Activated naive CD4-positive, alpha-beta T cell treated with anti-CD3 and anti-CD28 coated beads for 36 hours (primary cell): ENCODE results near the gene SNAP47. TPM values are rescaled to one million over a fixed set of nuclear protein-coding genes. Genes with fewer than 3 reads are reported as not detected.
A peak's percentile ranks its signal among the peaks of the same experiment; 100 is the strongest.
"Not testable (repeated sequence)": the region's sequence is repeated elsewhere in the genome, so short reads cannot be mapped to it uniquely, and the experiment has no call there.

Source experiments
- CTCF ChIA-PET: fragments of 350-600 bp; sonication (Branson Sonifier 250); formaldehyde crosslinking; loops from one replicate; lab custom pipeline; 2021; ENCODE audit warnings: antibody characterized with exemption; lab: Charles Lee
- DNase-seq: peaks from one replicate; pipeline ENCODE4 v3.0.0-alpha.2; 2020
- H3K27ac Mint-ChIP-seq: one replicate; pipeline ENCODE4 v1.8.0; 2021; ENCODE audit warnings: mild to moderate bottlenecking, mixed read lengths
- H3K27me3 Mint-ChIP-seq: one replicate; pipeline ENCODE4 v1.8.0; 2021; ENCODE audit warnings: low read depth, mixed read lengths
- H3K36me3 Mint-ChIP-seq: one replicate; pipeline ENCODE4 v1.8.0; 2021; ENCODE audit warnings: low read depth, mixed read lengths
- H3K4me1 Mint-ChIP-seq: one replicate; pipeline ENCODE4 v1.8.0; 2021; ENCODE audit warnings: low read depth, mixed read lengths
- H3K4me3 Mint-ChIP-seq: one replicate; pipeline ENCODE4 v1.8.0; 2021; ENCODE audit warnings: mild to moderate bottlenecking, moderate library complexity, mixed read lengths
- H3K9me3 Mint-ChIP-seq: one replicate; pipeline ENCODE4 v1.8.0; 2021; ENCODE audit warnings: mixed read lengths
- intact Hi-C: fragments of 100-400 bp; cut with micrococcal nuclease; formaldehyde crosslinking; loops from one replicate; pipeline ENCODE4 v1.15.1; 2023
- total RNA-seq, 2 experiments: library from RNA; stranded (reverse); gene quantifications; one replicate each; pipeline ENCODE4 v1.2.3, GENCODE V29; 2021

SNAP47 gene, protein sequence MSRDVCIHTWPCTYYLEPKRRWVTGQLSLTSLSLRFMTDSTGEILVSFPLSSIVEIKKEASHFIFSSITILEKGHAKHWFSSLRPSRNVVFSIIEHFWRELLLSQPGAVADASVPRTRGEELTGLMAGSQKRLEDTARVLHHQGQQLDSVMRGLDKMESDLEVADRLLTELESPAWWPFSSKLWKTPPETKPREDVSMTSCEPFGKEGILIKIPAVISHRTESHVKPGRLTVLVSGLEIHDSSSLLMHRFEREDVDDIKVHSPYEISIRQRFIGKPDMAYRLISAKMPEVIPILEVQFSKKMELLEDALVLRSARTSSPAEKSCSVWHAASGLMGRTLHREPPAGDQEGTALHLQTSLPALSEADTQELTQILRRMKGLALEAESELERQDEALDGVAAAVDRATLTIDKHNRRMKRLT
- total RNA-seq = 10 to 100 TPM; 18.7 to 23.0 TPM

DNA sequence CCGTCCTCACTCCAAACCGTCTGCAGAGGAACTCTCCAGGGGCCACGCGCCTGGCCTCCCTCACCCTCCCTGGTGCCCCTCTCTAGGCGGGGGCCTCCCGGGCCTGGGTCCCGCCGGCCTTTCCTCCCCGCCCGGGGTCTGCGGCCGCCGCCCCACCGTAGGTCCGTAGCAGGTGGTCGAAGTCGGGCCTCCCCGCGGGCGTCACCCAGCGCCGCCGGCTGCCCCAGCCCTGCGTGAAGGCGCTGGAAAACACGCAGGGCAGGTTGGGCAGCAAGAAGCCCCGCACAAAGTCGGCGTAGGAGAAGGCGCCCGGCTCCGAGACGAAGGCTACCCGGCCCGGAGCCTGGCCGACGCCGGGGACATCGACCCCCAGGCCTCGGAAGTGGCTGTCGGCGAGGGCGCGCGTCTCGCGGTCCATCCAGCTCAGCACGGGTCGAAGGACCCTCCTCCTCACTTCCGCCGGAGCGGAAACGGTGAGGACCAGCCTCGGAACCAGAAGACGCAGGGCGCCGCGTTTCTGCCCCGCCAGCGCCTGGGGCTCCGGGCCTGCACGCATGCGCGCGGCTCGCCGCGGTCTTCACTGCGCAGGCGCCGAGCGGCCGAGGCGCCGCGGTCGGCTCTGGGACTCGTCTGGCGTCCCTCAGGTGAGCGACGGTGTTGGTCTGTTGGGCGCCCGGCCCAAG is at the start of gene SNAP47, which contains the start of gene JMJD4:
Gene SNAP47, plus strand, starts transcription at position 580 of the 683 bp plus-strand sequence. CDS start 12,302 bp downstream, outside the sequence.
Gene JMJD4, minus strand, starts transcription at position 447 of the 683 bp plus-strand sequence. Its CDS starts 29 bp downstream, at position 418.
- Mint-ChIP-seq H3K27ac (peak within 1 kb of the TSS; percentile 76), H3K9me3 (no peaks in the 10 kb centered on the region), H3K27me3 (no peaks in the 10 kb centered on the region), H3K4me1 (peaks cover 40% of the 10 kb centered on the region), H3K4me3 (peak within 1 kb of the TSS; percentile 92), H3K36me3 (peaks cover 5% of the 10 kb centered on the region)
- CTCF ChIA-PET = no interaction called here
- DNase-seq = peak; percentile 93
- intact Hi-C loops = loop anchor here (1.0 kb wide), 3 partner anchors 23 to 795 kb away; partner anchors contain the start of gene COQ8A

DNA sequence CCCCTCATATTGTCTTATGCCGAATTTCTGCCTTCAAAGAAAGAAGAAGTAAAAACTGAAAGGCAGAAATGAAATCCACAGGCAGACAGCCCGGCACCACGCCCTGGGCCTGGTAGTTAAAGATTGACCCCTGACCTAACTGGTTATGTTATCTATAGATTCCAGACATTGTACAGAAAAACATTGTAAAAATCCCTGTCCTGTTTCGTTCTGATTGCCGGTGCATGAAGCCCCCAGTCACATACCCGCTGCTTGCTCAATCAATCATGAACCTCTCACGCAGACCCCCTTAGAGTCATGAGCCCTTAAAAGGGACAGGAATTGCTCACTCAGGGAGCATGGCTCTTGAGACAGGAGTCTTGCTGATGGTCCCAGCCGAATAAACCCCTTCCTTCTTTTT is 49.4 kb upstream of the SNAP47 start:
- CTCF ChIA-PET = no interaction called here

DNA sequence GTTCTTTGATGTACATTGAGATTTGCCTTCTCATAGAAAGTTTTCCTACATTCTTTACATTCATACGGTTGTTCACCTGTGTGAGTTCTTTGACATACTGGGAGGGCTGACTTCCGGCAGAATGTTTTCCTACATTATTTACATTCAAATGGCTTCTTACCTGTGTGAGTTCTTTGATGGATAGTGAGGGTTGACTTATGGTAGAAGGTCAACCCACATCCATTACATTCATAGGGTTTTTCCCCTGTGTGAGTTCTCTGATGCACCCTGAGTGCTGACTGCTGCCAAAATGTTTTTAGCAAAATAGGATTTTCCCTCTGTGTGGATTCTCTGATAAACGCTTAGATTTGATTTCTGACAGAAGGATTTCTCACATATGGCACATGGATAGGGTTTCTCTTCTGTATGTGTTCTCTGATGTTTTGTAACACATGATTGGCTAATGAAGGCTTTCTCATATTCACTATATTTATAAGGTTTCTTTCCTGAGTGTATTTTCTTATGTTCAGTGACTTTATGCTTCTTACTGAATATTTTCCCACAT is 37.8 kb upstream of the SNAP47 start:
- Mint-ChIP-seq H3K4me1 (no peaks in the 10 kb centered on the region), H3K4me3 (no peak overlapping the region), H3K27ac (no peak overlapping the region), H3K9me3 (peaks cover 40% of the 10 kb centered on the region), H3K36me3 (peaks cover 19% of the 10 kb centered on the region), H3K27me3 (peaks cover 8% of the 10 kb centered on the region)
- CTCF ChIA-PET = no interaction called here
- intact Hi-C loops = no loop called here
- no peak for DNase-seq

More for the DNA sequence above, 49.4 kb upstream of the SNAP47 start:
- intact Hi-C loops = no loop called here
- no peak overlapping the region for H3K27ac Mint-ChIP-seq
- H3K4me3 Mint-ChIP-seq = no peak overlapping the region
- H3K27me3 Mint-ChIP-seq = no peaks in the 10 kb centered on the region
- peaks cover 11% of the 10 kb centered on the region for H3K36me3 Mint-ChIP-seq
- no peaks in the 10 kb centered on the region for H3K4me1 Mint-ChIP-seq
- DNase-seq = no peak
- peaks cover 60% of the 10 kb centered on the region for H3K9me3 Mint-ChIP-seq

DNA sequence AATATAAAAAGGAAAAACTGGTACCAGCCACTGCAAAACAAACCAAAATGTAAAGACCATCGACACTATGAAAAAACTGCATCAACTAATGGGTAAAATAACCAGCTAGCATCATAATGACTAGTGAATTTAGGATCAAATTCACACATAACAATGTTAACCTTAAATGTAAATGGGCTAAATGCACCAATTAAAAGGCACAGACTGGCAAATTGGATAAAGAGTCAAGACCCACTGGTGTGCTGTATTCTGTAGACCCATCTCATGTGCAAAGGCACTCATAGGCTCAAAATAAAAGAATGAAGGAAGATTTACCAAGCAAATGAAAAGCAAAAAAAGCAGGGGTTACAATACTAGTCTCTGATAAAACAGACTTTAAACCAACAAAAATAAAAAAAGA is 33.6 kb upstream of the SNAP47 start:
- Mint-ChIP-seq H3K9me3 (peaks cover 53% of the 10 kb centered on the region), H3K36me3 (peaks cover 23% of the 10 kb centered on the region)
- H3K4me1 Mint-ChIP-seq, DNase-seq, H3K27ac Mint-ChIP-seq, intact Hi-C loops, H3K4me3 Mint-ChIP-seq, H3K27me3 Mint-ChIP-seq: not testable (repeated sequence)
- CTCF ChIA-PET = interaction anchor here (0.6 kb wide), 1 partner anchor 298 kb away, joined by 3 read pairs; no protein-coding TSS in a partner anchor

DNA sequence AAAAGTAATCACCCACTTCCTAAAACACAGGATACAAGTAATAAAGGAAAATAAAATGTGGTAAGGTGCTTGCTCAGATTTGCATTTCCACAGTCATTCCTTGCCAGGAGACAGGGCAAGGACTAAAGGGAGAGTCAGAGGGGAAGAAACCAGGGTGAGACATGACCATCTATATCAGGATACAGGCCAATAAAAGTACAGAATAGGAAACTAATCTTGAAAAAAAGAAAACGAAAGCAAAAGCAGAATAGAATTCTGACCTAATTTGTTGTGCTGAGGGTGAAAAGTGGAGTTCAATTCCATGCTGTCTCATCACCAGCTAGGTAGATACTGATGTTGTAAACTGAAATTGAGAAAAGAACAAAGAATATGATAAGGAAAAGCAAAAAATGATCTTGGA is 27.4 kb upstream of the SNAP47 start:
- CTCF ChIA-PET = interaction anchor here (1.1 kb wide), 1 partner anchor 246 kb away, joined by 3 read pairs; no protein-coding TSS in a partner anchor
- intact Hi-C loops = no loop called here
- H3K4me1 Mint-ChIP-seq = peaks cover 8% of the 10 kb centered on the region
- no peaks in the 10 kb centered on the region for H3K27me3 Mint-ChIP-seq
- H3K27ac Mint-ChIP-seq = no peak overlapping the region
- peaks cover 5% of the 10 kb centered on the region for H3K36me3 Mint-ChIP-seq
- H3K9me3 Mint-ChIP-seq = peaks cover 30% of the 10 kb centered on the region
- no peak for DNase-seq
- no peak overlapping the region for H3K4me3 Mint-ChIP-seq

DNA sequence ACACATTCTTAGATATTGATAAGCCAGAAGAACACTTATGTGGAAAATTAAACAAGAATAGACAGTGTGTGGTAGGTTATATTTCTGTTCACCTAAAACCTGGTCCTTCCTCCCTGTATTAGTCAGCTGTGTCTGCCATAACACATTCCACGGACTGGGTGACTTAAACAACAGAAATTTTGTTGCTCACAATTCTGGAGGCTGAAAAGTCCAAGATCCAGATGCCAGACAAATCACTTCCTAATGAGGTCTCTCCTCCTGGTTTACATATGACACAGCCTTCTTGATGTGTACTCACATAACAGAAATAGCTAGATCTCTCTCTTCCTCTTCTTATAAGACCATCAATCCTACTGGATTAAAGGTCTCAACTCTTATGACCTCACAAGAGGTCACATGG is 25.8 kb upstream of the SNAP47 start:
- CTCF ChIA-PET = no interaction called here
- Mint-ChIP-seq H3K4me1 (peaks cover 8% of the 10 kb centered on the region), H3K27me3 (no peaks in the 10 kb centered on the region), H3K36me3 (no peaks in the 10 kb centered on the region), H3K9me3 (peaks cover 22% of the 10 kb centered on the region), H3K27ac (no peak overlapping the region), H3K4me3 (no peak overlapping the region)
- intact Hi-C loops = no loop called here
- DNase-seq = no peak

DNA sequence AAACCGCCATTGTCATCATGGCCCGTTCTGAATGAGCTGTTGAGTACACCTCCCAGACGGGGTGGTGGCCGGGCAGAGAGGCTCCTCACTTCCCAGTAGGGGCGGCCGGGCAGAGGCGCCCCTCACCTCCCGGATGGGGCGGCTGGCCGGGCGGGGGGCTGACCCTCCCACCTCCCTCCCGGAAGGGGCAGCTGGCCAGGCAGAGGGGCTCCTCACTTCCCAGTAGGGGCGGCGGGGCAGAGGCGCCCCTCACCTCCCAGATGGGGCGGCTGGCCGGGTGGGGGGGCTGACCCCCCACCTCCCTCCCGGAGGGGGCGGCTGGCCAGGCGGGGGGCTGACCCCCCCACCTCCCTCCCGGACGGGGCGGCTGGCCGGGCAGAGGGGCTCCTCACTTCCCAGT is 24.8 kb upstream of the SNAP47 start:
- intact Hi-C loops, H3K4me1 Mint-ChIP-seq, H3K36me3 Mint-ChIP-seq, H3K27me3 Mint-ChIP-seq, DNase-seq, H3K4me3 Mint-ChIP-seq, CTCF ChIA-PET, H3K27ac Mint-ChIP-seq: not testable (repeated sequence)
- H3K9me3 Mint-ChIP-seq = peaks cover 25% of the 10 kb centered on the region

DNA sequence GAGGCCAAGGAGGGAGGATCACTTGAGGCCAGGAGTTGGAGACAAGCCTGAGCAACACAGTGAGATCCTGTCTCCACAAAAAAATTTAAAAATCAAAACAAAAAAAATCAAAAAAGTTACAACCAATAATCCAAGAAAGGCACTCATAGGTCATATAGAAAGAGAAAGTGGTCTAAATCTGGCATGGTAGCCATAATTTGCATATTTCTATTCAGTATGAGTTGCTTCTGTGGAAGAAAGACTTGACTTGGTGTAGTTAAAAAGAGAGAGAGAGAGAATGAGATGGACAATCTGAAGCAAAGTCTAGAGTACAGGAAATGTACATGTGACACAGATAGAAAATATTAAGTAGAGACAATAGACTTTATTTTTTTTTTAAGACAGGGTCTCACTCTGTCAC is 22.6 kb upstream of the SNAP47 start:
- Mint-ChIP-seq H3K9me3 (peaks cover 39% of the 10 kb centered on the region), H3K27ac (no peak overlapping the region), H3K36me3 (no peaks in the 10 kb centered on the region), H3K27me3 (no peaks in the 10 kb centered on the region), H3K4me3 (no peak overlapping the region), H3K4me1 (peaks cover 6% of the 10 kb centered on the region)
- no peak for DNase-seq
- intact Hi-C loops = no loop called here
- CTCF ChIA-PET = no interaction called here

DNA sequence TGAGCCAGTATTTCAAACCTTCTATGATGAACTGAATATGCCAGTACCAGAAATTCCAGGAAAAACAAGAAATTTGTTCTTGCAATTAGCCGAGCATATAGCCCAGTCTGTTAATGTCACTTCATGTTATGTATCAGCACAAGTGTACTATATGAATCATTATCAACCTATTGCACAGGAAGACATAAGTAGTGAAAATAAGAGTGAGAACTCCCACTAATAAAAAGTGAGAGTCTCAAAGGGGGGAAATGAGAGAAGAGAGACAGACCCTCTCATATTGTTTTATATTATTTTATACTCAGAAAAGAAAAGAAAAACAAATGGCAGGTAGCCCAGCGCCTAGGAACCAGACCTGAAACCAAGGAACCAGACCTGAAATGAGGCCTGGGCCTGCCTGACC is 16.3 kb upstream of the SNAP47 start:
- Mint-ChIP-seq H3K27ac (no peak overlapping the region), H3K27me3 (no peaks in the 10 kb centered on the region), H3K4me3 (no peak overlapping the region), H3K36me3 (peaks cover 5% of the 10 kb centered on the region), H3K9me3 (peaks cover 70% of the 10 kb centered on the region), H3K4me1 (no peaks in the 10 kb centered on the region)
- CTCF ChIA-PET = no interaction called here
- DNase-seq = no peak
- intact Hi-C loops = no loop called here

DNA sequence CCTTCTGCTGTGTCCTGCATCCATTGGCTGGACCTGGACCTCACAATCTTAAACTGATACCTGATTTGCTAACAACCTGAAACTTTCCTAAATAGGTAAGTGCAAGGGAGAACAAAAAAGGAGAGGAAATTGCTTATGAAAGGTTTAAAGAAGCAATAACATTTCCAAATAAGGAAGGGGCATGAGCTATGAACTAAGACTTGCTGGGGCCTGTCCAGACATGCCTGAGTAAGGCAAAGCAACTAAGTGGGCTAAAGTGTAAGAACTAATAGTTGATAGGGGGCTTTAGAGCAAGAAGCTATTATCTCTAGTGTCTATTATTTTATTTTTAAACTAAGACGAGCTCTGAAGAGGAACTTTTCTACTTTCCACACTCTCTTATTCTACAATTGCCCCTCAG is 11.8 kb upstream of the SNAP47 start:
- intact Hi-C loops = no loop called here
- H3K27me3 Mint-ChIP-seq = peaks cover 4% of the 10 kb centered on the region
- CTCF ChIA-PET = no interaction called here

DNA sequence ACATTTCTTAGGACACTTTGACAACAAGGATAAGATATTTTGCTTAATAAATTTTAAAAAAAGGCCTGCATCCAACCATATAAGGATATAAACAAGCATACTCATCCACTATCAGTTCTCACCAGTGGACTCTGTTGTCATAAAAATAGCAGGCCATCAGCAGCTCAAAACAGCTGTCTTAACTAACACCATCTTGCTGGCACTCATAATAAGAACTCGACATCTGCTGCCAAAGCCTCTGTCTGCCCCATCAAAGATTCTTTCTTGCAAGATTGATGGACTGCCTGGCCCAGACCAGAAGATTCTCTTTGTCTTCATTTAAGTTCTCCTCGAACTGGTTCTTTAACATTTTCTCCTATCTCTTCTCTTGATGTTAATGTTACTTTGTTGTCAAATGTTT is 10.2 kb upstream of the SNAP47 start:
- intact Hi-C loops = loop anchor here (5.0 kb wide), 1 partner anchor 183 kb away; no protein-coding TSS in a partner anchor
- H3K27me3 Mint-ChIP-seq = peaks cover 4% of the 10 kb centered on the region
- no peak overlapping the region for H3K27ac Mint-ChIP-seq
- H3K4me3 Mint-ChIP-seq = no peak overlapping the region
- H3K9me3 Mint-ChIP-seq = peaks cover 30% of the 10 kb centered on the region
- CTCF ChIA-PET = no interaction called here
- DNase-seq = no peak
- peaks cover 5% of the 10 kb centered on the region for H3K36me3 Mint-ChIP-seq
- peaks cover 16% of the 10 kb centered on the region for H3K4me1 Mint-ChIP-seq

More for the DNA sequence above, 11.8 kb upstream of the SNAP47 start:
- Mint-ChIP-seq H3K4me3 (no peak overlapping the region), H3K4me1 (peaks cover 5% of the 10 kb centered on the region), H3K9me3 (peaks cover 41% of the 10 kb centered on the region), H3K27ac (peak overlapping the region; percentile 75), H3K36me3 (peaks cover 5% of the 10 kb centered on the region)
- no peak for DNase-seq

DNA sequence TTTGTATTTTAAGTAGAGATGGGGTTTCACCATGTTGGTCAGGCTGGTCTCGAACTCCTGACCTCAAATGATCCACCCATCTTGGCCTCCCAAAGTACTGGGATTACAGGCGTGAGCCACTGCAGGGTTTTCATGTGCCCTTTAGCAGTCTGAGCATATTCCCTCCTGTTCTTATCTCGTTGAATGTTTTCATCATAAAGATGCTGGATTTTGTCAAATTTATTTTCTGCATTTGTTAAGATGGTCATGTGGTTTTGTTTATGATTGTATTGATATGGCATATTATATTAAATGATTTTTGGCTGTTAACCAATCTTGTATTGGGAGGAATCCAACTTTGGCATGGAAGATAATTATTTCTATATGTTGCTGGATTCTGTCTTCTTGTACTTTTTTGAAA is 8.9 kb upstream of the SNAP47 start:
- Mint-ChIP-seq H3K27ac (no peak overlapping the region), H3K4me3 (no peak overlapping the region), H3K27me3 (peaks cover 4% of the 10 kb centered on the region), H3K36me3 (peaks cover 2% of the 10 kb centered on the region), H3K9me3 (peaks cover 17% of the 10 kb centered on the region), H3K4me1 (peaks cover 19% of the 10 kb centered on the region)
- intact Hi-C loops = loop anchor here (5.0 kb wide), 1 partner anchor 184 kb away; no protein-coding TSS in a partner anchor
- CTCF ChIA-PET = no interaction called here
- no peak for DNase-seq
